Keratinocyte (primary cell): ENCODE data around the gene GAL3ST2. TPM values are rescaled to one million over a fixed set of nuclear protein-coding genes. Genes with fewer than 3 reads are reported as not detected.

ENCODE experiments used
- DNase-seq: peaks from one replicate; pipeline ENCODE4 v3.0.0-alpha.2; 2011; ENCODE audit warnings: low read depth, missing footprints, low spot score
- FAIRE-seq: peaks from 2 replicates; lab custom pipeline; 2011; peaks lifted over from hg19 to GRCh38; lab: Jason Lieb, UNC
- H2AFZ ChIP-seq: 2 replicates; pipeline ENCODE4 v1.6.0; 2012; ENCODE audit warnings: low read length, control low read depth, inconsistent platforms; ENCODE audit not compliant: control insufficient read depth
- H3K27ac ChIP-seq: 2 replicates; pipeline ENCODE4 v1.5.1; 2011; ENCODE audit warnings: low read length; ENCODE audit not compliant: control insufficient read depth, insufficient read depth
- H3K27me3 ChIP-seq: 3 replicates; pipeline ENCODE4 v1.6.0; 2011; ENCODE audit warnings: low read length; ENCODE audit not compliant: control insufficient read depth, insufficient read depth; ENCODE audit errors: extremely low read depth
- H3K36me3 ChIP-seq, 2 experiments: 2 replicates in 1 of 2; 3 replicates in 1 of 2; pipeline ENCODE4 v1.5.1; 2011; ENCODE audit warnings: low read length in 2 of 2, mild to moderate bottlenecking in 1 of 2; ENCODE audit not compliant: control insufficient read depth in 2 of 2, insufficient read depth in 2 of 2; ENCODE audit errors: extremely low read depth in 1 of 2
- H3K4me1 ChIP-seq: 3 replicates; pipeline ENCODE4 v1.5.1; 2011; ENCODE audit warnings: low read length; ENCODE audit not compliant: control insufficient read depth, insufficient read depth; ENCODE audit errors: extremely low read depth
- H3K4me2 ChIP-seq: 3 replicates; pipeline ENCODE4 v1.6.0; 2011; ENCODE audit warnings: low read depth, low read length; ENCODE audit not compliant: control insufficient read depth, insufficient read depth; ENCODE audit errors: extremely low read depth
- H3K4me3 ChIP-seq, 3 experiments: fragments of 200-600 bp in 1 of 3; sonication (generic) in 1 of 3; 2 replicates in 2 of 3; 3 replicates in 1 of 3; pipeline ENCODE4 v1.5.1; 2011 to 2016; ENCODE audit warnings: low read length in 3 of 3, mild to moderate bottlenecking in 3 of 3, control low read depth in 2 of 3, inconsistent platforms in 1 of 3, low read depth in 1 of 3, mixed read lengths in 1 of 3, mixed run types in 1 of 3, moderate library complexity in 1 of 3; ENCODE audit not compliant: control insufficient read depth in 2 of 3, insufficient read depth in 2 of 3; ENCODE audit errors: extremely low read depth in 1 of 3
- H3K79me2 ChIP-seq: 2 replicates; pipeline ENCODE4 v1.6.0; 2012; ENCODE audit warnings: low read length; ENCODE audit not compliant: control insufficient read depth, insufficient read depth
- H3K9ac ChIP-seq: 3 replicates; pipeline ENCODE4 v1.6.0; 2011; ENCODE audit warnings: low read length; ENCODE audit not compliant: control insufficient read depth, insufficient read depth; ENCODE audit errors: extremely low read depth
- H3K9me1 ChIP-seq: 3 replicates; pipeline ENCODE4 v1.6.0; 2011; ENCODE audit warnings: low read length; ENCODE audit not compliant: control insufficient read depth, insufficient read depth; ENCODE audit errors: extremely low read depth
- H3K9me3 ChIP-seq: 2 replicates; pipeline ENCODE4 v1.5.1; 2012; ENCODE audit warnings: low read depth, low read length; ENCODE audit not compliant: control insufficient read depth
- H4K20me1 ChIP-seq: 3 replicates; pipeline ENCODE4 v1.6.0; 2011; ENCODE audit warnings: low read length; ENCODE audit not compliant: control insufficient read depth, insufficient read depth; ENCODE audit errors: extremely low read depth
- EZH2 ChIP-seq: IDR thresholded peaks from one replicate; pipeline ENCODE4 v1.6.1; 2012; ENCODE audit warnings: inconsistent platforms, mild to moderate bottlenecking, low read length, moderate library complexity
- dilution Hi-C: fragments of 300-500 bp; cut with MboI; formaldehyde crosslinking; loops from one replicate; pipeline ENCODE4 v1.7.0; 2020; ENCODE audit warnings: low sequenced_read_pairs; ENCODE audit not compliant: extremely low pct_ligation_motif_present
- polyA plus RNA-seq, 5 experiments: library from polyadenylated mRNA; depleted of rRNA in 3 of 5; stranded (reverse) in 3 of 5; stranded (forward) in 1 of 5; unstranded in 1 of 5; fragments of >200 nt; gene quantifications; 1 replicate in 1 of 5; 2 replicates in 3 of 5; 3 replicates in 1 of 5; pipeline versions ENCODE4 v1.2.1 to v1.2.3, GENCODE V29; 2011 to 2012; ENCODE audit warnings: missing spikeins in 2 of 5, low read depth in 1 of 5, low replicate concordance in 1 of 5
- TF ChIP-seq, protein P1 (sequence below), 3 experiments: IDR thresholded peaks in 1 of 3; conservative IDR thresholded peaks in 1 of 3; optimal IDR thresholded peaks in 1 of 3; 2 replicates in 2 of 3; 3 replicates in 1 of 3; pipeline versions ENCODE3 to v1.5.1; 2011; ENCODE audit warnings: low read length in 3 of 3, mild to moderate bottlenecking in 3 of 3, moderate library complexity in 2 of 3, control low read depth in 1 of 3, inconsistent platforms in 1 of 3; ENCODE audit not compliant: insufficient read depth in 2 of 3; ENCODE audit errors: extremely low read depth in 1 of 3

The GAL3ST2 gene
- polyA plus RNA-seq, 1 donor (not counting 4 experiments of a cell fraction or from before 2014, with no cell fraction given), result not detected

- Histone ChIP-seq H2AFZ (no peak overlapping the region), H4K20me1 (no peaks in the 10 kb centered on the region), H3K4me2 (no peak overlapping the region), H3K4me1 (no peaks in the 10 kb centered on the region), H3K27ac (no peak overlapping the region), H3K27me3 (peaks cover 12% of the 10 kb centered on the region), H3K9me3 (no peaks in the 10 kb centered on the region), H3K79me2 (no peaks in the 10 kb centered on the region), H3K4me3 (no peak overlapping the region), H3K9me1 (no peaks in the 10 kb centered on the region), H3K36me3 (no peaks in the 10 kb centered on the region), H3K9ac (no peak overlapping the region)
- dilution Hi-C loops, result no loop called here
- FAIRE-seq (no peak), DNase-seq (no peak)
- TF ChIP-seq, protein P1, sequence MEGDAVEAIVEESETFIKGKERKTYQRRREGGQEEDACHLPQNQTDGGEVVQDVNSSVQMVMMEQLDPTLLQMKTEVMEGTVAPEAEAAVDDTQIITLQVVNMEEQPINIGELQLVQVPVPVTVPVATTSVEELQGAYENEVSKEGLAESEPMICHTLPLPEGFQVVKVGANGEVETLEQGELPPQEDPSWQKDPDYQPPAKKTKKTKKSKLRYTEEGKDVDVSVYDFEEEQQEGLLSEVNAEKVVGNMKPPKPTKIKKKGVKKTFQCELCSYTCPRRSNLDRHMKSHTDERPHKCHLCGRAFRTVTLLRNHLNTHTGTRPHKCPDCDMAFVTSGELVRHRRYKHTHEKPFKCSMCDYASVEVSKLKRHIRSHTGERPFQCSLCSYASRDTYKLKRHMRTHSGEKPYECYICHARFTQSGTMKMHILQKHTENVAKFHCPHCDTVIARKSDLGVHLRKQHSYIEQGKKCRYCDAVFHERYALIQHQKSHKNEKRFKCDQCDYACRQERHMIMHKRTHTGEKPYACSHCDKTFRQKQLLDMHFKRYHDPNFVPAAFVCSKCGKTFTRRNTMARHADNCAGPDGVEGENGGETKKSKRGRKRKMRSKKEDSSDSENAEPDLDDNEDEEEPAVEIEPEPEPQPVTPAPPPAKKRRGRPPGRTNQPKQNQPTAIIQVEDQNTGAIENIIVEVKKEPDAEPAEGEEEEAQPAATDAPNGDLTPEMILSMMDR (optimal IDR thresholded peaks at IDR 0.05 in 1 of 3, IDR thresholded peaks at IDR 0.05 in 1 of 3, conservative IDR thresholded peaks at IDR 0.05 in 1 of 3; ENCODE audit: extremely low read depth in 1 of 3, insufficient read depth in 2 of 3, low read length in 3 of 3), result no peak
- TF ChIP-seq EZH2, result no peak
Observed at GRCh38 chr2:241815477-241816430, 39.1 kb downstream of the GAL3ST2 start.

DNA sequence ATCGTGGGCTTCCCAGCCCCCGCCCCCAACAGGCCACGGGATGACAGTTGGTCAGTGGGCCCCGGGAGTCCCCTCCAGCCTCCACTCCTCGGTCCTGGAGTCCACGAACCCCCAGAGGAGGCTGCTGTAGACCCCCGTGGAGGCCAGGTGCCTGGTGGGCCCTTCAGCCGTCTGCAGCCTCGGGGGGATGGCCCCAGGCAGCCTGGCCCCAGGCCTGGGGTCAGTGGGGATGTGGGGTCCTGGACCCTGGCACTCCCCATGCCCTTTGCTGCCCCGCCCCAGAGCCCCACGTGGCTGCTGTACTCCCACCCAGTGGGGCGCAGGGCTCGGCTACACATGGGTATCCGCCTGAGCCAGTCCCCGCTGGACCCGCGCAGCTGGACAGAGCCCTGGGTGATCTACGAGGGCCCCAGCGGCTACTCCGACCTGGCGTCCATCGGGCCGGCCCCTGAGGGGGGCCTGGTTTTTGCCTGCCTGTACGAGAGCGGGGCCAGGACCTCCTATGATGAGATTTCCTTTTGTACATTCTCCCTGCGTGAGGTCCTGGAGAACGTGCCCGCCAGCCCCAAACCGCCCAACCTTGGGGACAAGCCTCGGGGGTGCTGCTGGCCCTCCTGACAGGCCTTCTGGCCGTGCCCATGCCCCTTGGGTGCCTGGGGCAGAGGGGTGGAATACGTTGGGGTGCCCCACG, 40.0 kb downstream of the GAL3ST2 start:
- Histone ChIP-seq H3K9me1 (no peaks in the 10 kb centered on the region), H3K4me2 (no peak overlapping the region), H3K4me3 (no peak overlapping the region), H3K36me3 (no peaks in the 10 kb centered on the region), H4K20me1 (no peaks in the 10 kb centered on the region), H3K9ac (no peak overlapping the region), H3K4me1 (no peaks in the 10 kb centered on the region), H2AFZ (no peak overlapping the region), H3K9me3 (no peaks in the 10 kb centered on the region), H3K27me3 (peaks cover 12% of the 10 kb centered on the region), H3K27ac (no peak overlapping the region), H3K79me2 (no peaks in the 10 kb centered on the region)
- FAIRE-seq (no peak), DNase-seq (no peak)
- dilution Hi-C loops, result no loop called here
- TF ChIP-seq, protein P1 (optimal IDR thresholded peaks at IDR 0.05 in 1 of 3, IDR thresholded peaks at IDR 0.05 in 1 of 3, conservative IDR thresholded peaks at IDR 0.05 in 1 of 3; ENCODE audit: extremely low read depth in 1 of 3, insufficient read depth in 2 of 3, low read length in 3 of 3), result no peak
- TF ChIP-seq EZH2, result no peak
